ENCODE results near the gene CCNH.

Gene CCNH

DNA sequence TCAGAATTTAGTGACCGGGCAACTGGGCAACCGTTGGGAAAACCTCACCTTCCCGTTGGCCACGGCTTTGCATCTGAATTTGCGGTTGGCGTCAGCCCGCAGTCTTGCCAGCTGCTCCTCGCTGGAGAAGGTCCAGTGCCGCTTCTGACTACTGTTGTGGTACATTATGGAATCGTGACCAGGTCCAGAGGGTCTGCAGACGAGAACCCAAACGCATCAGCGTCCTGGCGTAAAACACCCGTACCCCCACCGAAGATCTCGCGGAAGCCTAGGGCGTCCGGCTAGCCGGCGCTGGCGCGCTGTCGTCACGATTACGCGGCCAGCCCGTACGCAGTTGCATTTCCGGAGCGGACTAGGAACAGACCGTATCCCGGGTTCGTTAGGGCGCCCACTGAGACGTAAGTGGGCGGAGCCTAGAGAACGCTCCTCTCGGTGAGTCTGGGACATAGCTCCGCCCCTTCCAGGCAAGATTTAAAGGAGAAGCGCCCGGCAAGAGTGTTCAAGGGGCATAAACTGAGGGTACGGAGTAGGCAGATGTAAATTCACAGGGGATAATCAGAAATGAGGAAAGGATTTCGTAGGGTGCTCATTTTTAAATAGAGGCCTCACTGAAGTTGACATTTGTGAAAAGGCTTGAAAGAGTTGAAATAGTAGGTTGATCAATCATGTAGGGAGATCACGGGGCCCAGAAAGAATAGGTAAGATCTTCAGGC, at the start of gene CCNH:
CCNH (minus strand) TSS at position 301 of the 713 bp plus-strand sequence; CDS start at position 165, 136 bp downstream.
- peak; percentile 88 for DNase-seq

DNA sequence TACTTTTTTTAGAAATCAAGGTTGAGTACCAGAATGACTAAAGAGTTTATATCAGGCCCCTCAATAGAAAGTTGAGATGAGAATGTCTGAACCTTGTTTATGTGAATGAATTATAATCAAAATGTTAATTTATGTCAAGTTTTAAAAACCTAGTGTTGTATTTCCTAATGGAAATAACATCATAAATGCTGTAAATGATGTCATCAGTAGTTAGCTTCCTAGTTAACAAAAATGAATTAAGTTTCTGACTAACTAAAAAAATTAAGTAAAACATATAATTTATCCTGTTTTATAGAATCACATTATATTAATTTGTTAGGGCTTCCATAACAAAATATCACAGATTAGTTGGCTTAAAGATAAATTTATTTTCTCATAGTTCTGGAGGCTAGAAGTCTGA, 45.0 kb upstream of the CCNH start:
- no peak for DNase-seq

DNA sequence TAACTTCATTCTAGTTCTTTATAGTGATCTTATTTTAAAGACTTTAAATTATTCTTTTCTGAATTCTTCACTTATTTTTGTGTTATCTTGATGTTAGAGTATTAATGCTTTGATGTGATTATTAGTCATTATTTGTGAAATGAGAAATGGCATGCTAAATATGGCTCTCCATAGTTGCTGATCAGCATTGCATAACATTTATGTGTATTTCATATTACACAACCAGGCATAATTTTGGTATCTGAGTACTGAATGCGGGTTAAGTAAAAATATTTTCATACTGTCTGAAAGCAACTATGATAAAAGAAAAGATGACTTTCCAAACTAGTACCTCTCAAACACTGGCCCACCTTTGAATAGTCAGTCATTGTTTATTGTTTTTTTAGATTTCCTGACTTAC, 41.1 kb upstream of the CCNH start:
- DNase-seq, result no peak

DNA sequence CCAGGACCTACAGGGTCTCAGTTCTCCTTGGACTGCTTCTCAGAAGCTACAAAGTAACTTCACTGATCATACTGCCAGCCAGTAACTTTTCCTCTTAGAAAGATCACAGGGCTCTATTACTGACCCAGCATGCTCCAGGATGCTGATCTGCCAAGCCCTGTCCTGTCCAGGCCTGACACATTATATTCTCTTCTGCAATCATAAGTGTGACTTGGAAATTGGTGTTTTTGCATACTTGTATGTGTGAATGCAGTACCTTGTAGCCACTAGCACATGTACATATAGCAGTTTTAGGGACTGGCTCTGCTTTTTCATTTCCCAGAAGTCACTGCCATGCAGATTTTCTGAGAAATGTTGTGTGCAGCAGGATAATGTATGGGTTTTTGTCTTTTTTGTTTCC, 40.1 kb upstream of the CCNH start:
- DNase-seq, result no peak

DNA sequence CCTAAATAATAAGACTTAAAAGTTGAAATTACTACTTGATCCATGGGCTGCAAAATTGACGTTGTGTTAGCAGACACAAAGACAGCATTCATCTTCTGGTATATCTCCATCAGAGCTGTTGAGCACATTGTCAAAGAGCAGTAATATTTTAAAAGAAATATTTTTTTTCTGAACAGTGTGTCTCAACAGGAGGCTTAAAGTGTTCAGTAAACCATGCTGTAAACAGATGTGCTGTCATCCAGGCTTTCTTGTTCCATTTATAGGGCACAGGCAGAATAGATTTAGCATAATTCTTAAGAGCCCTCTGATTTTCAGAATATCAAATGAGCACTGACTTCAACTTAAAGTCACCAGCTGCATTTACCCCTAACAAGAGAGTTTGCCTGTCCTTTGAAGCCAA, 29.7 kb upstream of the CCNH start:
- DNase-seq, result no peak

DNA sequence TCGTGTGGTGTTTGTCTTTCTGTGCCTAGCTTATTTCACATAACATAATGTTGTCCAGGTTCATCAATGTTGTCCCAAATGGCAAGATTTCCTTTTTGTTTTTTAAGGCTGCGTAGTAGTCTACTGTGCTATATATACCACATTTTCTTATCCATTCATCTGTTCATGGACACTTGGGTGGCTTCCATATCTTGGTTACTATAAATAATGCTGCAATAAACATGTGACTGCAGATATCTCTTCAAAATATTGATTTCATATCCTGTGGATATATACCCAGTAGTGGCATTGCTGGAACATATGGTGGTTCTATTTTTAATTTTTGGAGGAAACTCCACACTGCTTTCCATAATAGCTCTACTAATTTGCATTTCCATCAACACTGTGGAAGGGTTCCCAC, 25.5 kb upstream of the CCNH start:
- peak; percentile 1 for DNase-seq

DNA sequence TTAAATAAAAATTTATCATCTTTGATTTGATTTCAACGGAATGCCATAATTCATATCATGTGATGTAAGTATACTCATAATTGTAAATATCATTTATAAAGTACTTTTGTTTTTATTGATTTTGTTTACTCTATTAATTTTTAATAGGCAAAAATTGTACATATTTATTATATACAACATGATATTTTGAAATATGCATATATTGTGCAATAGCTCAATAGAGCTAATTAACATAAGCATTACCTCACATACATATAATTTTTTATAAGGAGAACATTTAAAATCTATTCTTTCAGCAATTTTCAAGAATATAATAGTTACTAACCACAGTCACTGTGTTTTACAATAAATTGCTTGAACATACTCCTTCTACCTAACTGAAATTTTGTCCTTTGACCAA, 25.0 kb upstream of the CCNH start:
- DNase-seq, result no peak

DNA sequence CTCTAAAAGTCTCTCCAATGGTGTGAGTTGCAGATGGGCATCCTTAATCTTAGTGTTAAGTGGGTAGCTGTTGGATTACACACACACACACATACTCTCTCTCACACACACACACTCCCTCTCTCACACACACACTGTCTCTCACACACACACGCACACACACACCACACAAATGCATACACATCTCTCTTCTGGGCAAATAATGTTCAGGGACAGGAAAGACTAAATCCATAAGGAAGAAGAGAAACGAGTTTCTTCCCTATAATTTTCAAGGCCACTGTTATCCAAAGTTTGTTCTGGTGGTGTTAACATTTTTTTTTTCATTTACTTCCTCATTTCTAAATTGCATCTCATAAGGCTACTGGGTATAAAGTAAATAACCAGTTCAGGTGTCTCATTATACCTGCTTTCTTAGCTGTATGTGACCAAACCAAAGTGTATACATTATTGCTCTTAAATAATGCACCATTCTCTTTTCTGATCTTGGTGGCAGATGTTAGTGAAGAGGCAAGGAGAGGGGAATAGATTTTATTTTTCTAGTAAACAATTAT, 22.5 kb upstream of the CCNH start:
- no peak for DNase-seq

DNA sequence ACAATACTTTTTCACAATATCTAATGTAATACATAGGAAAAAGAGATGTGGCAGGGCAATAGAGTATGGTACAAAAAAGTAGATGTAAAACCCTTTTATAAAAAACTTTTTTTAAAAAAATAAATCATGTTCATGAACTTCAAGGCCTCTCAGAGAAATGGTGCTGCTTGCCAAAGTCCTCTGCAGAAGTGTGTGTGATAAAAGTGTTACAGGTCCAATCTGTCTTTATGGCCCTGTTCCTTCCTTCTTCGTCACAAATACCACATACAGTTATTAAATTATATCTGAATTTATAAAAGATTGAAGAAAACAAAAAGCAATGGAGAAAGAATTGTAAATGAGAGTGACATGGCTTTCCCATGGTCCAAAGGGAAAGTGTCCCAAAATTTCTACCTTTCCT, 21.7 kb upstream of the CCNH start:
- no peak for DNase-seq

DNA sequence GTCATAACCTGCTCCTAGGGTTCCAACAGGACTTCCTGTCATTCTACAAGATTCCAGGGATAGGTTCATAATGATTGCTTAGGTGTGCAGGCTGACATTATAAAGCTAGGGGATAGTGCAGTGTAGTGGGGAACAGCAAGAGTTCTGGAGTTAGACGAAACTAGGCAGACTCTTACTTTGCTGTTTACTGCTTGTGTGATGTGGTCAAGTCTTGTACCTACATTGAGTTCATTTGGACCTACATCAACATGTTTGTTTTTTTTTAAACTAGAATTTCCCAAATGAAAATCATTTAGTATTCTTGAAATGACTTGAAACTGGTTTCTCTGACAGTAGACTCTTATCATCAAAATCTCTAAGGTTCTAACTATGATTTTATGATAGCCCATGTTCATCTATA, 21.2 kb upstream of the CCNH start:
- no peak for DNase-seq

DNA sequence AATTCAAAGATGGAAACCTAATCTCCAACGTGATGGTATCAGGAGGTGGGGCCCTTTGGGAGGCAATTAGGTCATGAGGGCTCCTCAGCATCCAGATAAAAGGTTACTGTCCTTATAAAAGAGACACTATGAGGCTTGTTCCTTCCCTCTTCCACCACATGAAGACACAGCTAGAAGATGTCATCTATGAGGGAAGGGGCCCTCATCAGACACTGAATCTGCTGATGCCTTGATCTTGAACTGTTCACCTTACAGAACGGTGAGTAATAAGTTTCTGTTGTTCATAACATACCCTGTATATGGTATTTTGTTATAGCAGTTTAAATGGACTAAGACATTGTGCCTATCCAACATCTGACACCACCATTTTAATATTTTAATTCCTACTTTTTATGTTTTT, 19.7 kb upstream of the CCNH start:
- DNase-seq, result no peak

DNA sequence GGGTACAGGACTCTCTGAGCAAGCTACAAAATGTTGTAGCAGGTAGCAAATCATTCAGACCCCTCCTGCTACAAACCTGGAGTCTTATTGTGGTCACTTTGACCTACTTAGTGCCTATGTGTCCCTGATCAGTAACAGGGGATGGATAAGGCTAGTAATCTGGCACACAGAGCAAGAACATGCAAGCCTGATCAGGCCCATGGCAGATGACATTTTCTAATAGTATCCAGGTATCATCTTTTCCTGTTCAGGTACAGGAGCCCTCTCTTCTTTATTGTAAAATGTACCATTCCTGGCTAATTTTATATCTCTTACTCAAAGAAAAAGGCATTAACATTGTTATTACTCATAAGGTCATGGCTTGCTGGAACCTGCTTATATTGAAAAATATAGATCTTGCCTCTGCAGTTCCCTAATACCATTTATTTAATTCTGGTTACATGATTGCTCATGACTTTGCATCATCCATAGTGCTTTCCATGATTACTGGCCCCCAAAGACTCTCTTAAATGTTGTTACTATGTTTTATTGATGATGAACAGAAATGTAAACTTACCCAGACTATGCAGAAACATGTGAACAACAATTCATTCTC, 18.2 kb upstream of the CCNH start:
- no peak for DNase-seq

DNA sequence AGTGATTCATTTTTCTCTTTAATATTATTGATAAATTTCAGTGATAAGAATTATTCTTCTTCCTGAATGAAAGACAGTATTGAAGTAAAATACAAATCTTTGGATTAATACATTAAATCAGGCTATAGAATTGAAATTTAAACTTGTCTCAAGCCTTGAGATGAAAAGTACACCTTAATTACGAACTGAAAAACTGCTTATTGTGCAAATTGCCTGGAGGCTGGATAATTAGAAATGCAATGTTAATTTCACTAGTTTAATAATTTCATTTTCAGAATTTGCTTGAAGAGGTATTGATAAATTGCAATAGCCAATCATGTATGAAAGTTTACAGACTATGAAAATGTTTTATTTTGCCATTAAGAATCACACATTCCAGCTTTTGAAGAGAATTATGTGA, 11.0 kb upstream of the CCNH start:
- DNase-seq, result no peak

DNA sequence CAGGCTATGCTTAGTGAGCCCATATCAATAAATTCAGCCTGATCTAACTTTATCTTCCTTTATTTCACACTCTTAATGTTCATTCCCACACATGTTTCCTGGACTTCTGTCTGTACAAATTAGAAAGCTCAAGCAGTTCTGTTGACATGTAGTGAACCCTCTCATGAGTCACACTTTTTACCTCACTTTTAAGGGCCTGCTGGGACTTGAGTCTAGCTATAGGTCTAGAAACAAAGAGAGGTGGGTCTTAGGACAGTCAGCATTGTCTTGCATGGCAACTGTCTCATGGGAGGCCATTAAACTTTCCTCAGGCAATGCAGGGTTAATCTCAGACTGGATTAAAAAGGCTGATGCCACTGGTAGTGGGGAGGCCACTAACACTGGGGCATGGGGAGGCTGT, 8.6 kb upstream of the CCNH start:
- no peak for DNase-seq

DNA sequence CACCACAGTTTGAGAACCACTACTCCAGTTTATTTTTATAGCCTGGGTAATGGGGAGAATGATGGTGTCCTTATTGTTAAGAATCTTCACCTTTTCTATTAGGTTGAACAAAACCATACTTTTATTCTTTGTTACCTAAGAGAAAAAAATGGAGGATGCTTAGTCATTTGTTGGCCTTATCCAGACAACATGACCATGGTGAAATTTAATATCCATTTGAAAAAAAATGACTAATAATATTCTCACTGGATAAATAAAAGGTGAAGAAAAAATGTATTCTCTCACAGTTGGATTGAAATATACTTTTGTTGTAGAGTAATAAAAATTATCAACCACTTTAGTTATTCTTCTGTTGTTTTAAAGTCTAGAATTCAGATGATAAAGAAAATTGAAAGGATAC, 5.8 kb upstream of the CCNH start:
- DNase-seq, result no peak

DNA sequence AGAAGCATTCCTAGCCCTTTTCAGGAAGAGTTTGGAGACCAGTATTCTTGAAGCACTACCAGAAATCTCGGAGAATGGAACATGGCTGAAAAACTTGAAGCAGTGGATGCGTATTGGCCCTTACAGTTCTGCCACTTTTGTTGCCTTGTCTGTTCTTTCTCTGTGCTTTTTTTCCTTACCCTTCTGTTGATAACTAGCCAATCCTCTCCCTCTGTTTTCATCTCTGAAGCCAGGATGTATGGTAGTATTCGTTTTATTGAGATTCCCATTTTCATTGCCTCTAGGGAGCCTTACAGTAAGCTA, 564 bp upstream of the CCNH start:
- no peak for DNase-seq

DNA sequence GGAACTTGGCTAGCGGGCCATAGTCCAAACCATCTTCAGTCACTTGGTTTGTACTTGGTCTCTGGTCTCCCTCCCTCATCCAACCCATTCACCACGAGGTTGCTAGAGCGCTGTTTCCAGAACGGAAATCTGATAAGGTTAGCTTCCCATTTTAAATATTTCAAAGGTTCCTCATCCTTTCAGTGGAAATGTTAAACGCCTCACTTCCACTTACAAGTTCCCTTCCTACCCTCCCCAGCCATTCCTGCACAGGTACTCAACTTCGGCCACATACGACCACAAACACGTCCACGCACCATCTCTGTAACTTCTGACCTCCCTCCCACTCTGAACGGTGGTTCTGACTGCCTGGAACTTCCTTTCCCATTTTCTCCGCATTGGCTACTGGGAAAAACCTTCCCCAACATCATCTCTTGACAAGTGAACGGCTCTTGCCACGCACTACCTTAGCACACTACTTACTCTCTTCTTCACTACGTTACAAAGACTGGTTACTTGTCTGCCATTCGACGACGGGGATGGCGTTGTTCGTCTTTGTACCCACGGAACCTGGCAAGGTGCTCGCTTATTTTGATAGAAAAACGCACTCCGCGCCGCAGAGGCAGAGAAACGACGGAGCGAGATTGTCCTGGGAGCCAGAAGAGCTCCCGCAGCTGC, 629 bp downstream of the CCNH start:
- DNase-seq, result no peak

DNA sequence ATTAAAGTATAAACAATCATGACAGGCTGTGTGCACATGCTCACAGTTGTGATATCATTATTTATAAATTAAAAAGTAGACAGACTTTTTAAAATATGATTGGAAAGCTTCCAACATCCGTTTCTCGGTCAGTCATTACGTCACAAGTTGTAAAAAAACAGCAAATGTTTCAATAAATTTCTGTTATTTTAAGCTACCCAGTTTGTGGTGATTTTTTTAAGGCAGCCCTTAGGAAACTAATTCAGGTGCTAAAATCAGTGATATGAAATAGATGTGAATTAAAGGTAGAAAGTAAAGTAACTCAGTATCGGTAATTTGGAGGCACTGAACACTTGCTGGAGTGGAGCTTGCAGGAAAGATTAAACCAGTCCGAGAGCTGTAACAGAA, 1.2 kb downstream of the CCNH start:
- no peak for DNase-seq

DNA sequence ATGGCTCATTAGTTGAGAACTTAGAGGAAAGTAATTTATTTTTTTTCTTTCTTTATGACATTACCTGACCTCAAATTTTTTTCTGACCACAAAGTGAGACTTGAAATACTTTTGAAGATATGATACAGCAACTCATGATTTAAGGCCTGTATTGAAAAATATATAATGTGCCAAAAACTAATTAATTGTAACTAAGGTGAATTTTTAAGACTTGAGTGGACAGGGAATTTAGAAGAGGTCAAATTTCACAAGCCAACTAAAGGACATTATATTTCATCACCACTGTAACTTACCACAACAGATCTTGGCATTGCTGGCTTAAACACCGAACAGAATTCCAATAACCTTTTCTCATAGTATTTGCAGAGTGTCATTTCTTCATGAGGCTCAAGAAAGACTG, 1.8 kb downstream of the CCNH start:
- no peak for DNase-seq

DNA sequence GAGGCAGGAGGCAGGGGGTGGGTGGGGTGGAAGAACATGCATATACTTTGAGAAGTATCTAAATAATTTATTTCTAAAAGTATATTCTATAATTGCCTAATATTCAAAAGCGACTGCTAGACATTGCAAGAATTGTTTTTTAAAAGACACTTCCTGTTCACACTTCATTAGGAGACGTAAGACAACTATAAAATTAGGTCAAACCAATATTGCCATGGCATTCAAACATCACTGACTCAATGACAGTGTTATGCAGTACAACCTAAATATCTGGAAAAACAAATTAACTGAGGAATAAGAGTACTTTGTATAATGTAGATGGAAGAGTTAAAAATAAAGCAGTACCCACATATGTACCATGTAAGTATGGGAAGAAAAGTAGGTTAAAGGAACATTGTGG, 4.5 kb downstream of the CCNH start:
- DNase-seq, result no peak

DNA sequence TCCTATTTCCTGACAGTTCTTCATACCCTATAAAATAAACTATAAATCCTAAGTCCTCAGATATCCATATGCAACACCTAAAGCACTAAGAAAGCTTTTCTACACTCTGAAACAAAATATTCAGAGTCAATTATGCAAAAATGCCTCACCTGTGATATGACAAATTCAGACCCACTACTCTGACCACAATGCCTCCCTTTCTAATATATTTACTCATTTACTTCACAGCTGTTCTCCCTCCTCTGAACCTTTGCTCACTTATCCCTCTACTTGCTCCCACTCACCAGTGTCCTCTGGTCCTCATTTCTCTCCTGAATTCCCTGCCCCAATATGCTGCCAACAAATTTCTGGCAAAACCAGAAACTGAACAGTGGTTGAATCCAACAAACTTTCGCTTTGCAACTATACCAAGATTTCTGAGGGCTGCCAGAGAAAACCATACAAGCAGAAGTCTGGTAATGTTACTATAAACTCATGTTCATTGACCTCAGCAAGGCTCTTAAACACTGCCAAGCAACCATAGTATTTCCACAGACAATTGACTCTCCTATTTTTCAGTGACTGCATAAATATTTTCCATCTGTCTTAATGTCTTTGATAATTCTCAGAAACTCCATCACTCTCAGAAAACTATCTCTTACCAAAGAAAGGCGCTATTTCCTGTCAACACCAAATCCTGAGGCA, 7.1 kb downstream of the CCNH start:
- DNase-seq, result no peak

DNA sequence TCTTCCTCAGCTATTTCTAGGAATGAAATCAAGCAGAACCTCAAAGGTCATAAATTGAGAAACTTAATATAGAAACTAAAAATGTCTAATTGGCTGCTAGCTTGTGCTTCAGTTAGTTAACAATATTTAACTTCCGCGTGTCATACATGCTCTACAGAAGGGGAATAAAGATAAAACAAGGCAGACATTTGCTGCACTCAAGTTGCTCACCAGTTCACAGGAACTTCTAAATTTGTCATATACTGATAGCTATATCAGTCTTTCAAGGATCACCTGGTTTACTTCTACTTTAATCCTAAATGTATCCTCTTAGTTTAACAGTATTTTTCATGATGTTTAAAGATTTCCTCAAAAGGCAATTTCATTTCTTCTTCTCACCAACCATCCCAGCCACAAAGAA, 8.4 kb downstream of the CCNH start:
- no peak for DNase-seq

DNA sequence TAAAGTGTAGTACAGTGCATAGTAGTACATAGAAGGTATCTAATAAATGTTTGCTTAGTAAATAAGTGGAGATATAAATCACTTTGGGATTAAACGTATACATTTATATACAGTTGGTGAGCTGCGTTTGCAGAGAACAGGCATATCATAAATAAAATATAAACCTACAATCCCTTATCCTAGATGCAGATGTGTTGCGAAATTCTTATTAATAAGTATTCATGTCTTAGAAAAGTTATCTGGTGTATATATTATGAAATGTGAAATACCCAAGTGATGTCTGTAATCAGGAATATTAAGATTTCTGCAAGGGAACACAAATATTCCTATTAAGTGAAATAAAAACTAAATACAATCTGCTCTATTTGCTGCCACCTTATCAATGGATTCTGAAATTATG, 8.8 kb downstream of the CCNH start:
- no peak for DNase-seq

DNA sequence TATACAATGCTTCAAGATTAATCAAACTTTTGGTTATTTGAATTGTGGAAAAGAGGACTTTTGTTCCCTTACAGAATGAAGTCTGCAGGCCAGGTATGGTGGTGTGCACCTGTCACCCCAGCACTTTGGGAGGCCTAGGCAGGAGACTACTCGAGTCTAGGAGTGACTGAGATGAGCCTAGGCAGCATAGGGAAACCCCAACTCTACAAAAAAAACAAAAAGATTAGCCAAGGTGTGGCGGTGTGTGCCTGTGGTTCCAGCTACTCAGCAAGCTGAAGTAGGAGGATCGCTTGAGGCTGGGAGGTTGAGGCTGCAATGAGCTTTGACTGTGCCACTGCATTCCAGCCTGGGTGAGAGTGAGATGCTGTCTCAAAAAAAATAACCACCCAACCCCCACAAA, 9.3 kb downstream of the CCNH start:
- no peak for DNase-seq
